PC-3 (cell line): ENCODE results near the gene BLACAT1. TPM values are rescaled to one million over a fixed set of nuclear protein-coding genes. Genes with fewer than 3 reads are reported as not detected.
"Not testable (repeated sequence)": the region's sequence is repeated elsewhere in the genome, so short reads cannot be mapped to it uniquely, and the experiment has no call there.

ENCODE experiments used
- ATAC-seq: fragments of 200-7000 bp; cut with Tn5 transposase; 2 replicates; pipeline ENCODE4 v1.9.1; 2020; ENCODE audit warnings: mild to moderate bottlenecking, moderate library complexity
- BruUV-seq: library from RNA; stranded (reverse); fragments of 400-500 nt; replicated peaks from 2 replicates; lab custom pipeline; 2021; lab: Mats Ljungman, UMichigan
- CTCF ChIA-PET: fragments of 300-600 bp; sonication (Branson Sonifier 250); formaldehyde crosslinking; loops from one replicate; lab custom pipeline; 2022; ENCODE audit warnings: antibody characterized with exemption; lab: Charles Lee
- POLR2A ChIA-PET: fragments of 300-600 bp; sonication (Branson Sonifier 250); formaldehyde crosslinking; loops from one replicate; lab custom pipeline; 2022; ENCODE audit warnings: antibody characterized with exemption; ENCODE audit not compliant: unreplicated experiment; lab: Charles Lee
- DNase-seq: peaks from one replicate; pipeline ENCODE4 v3.0.0-alpha.2; 2015
- H2AFZ ChIP-seq: fragments of 300-600 bp; sonication (generic); 2 replicates; pipeline ENCODE4 v1.6.0; 2016; ENCODE audit warnings: antibody characterized with exemption, low read length
- H3F3A ChIP-seq: fragments of 300-600 bp; sonication (generic); one replicate; pipeline ENCODE4 v1.6.0; 2017; ENCODE audit warnings: antibody characterized with exemption, low read length, control low read depth, mild to moderate bottlenecking; ENCODE audit not compliant: unreplicated experiment
- H3K27ac ChIP-seq: fragments of 300-600 bp; sonication (generic); 2 replicates; pipeline ENCODE4 v1.5.1; 2016; ENCODE audit warnings: mild to moderate bottlenecking, low read length
- H3K27me3 ChIP-seq: fragments of 300-600 bp; sonication (generic); 2 replicates; pipeline ENCODE4 v1.6.1; 2016; ENCODE audit warnings: low read length, mixed read lengths
- H3K36me3 ChIP-seq: fragments of 300-600 bp; sonication (generic); 2 replicates; pipeline ENCODE4 v1.6.1; 2016; ENCODE audit warnings: low read depth, mixed run types, low read length, mixed read lengths
- H3K4me1 ChIP-seq: fragments of 300-600 bp; sonication (generic); 2 replicates; pipeline ENCODE4 v1.5.1; 2016; ENCODE audit warnings: low read length; ENCODE audit not compliant: insufficient read depth
- H3K4me2 ChIP-seq: fragments of 300-600 bp; sonication (generic); 2 replicates; pipeline ENCODE4 v1.6.0; 2016; ENCODE audit warnings: low read length
- H3K4me3 ChIP-seq: fragments of 300-600 bp; sonication (generic); 2 replicates; pipeline ENCODE4 v1.5.1; 2016; ENCODE audit warnings: mild to moderate bottlenecking, low read length, mixed read lengths
- H3K79me2 ChIP-seq: fragments of 300-600 bp; sonication (generic); 2 replicates; pipeline ENCODE4 v1.6.1; 2017; ENCODE audit warnings: low read length, mixed read lengths
- H3K9ac ChIP-seq: fragments of 300-600 bp; sonication (generic); 2 replicates; pipeline ENCODE4 v1.6.0; 2016; ENCODE audit warnings: mild to moderate bottlenecking, low read length
- H3K9me2 ChIP-seq: fragments of 300-600 bp; sonication (generic); replicated peaks from 2 replicates; pipeline ENCODE4 v1.6.1; 2016; ENCODE audit warnings: mixed run types, low read length, mixed read lengths
- H3K9me3 ChIP-seq: fragments of 300-600 bp; sonication (generic); 2 replicates; pipeline ENCODE4 v1.6.1; 2016; ENCODE audit warnings: low read length, mixed read lengths
- H4K20me1 ChIP-seq: fragments of 300-600 bp; sonication (generic); 2 replicates; pipeline ENCODE4 v1.6.1; 2016; ENCODE audit warnings: low read length, mixed read lengths
- CTCF ChIP-seq: fragments of 300-600 bp; sonication (generic); conservative IDR thresholded peaks from 2 replicates; pipeline ENCODE4 v1.5.1; 2017; ENCODE audit warnings: antibody characterized with exemption, low read depth, mild to moderate bottlenecking, low read length
- EZH2 ChIP-seq: fragments of 300-600 bp; sonication (generic); IDR thresholded peaks from one replicate; pipeline ENCODE4 v1.6.1; 2017; ENCODE audit warnings: antibody characterized with exemption, mild to moderate bottlenecking, low read length; ENCODE audit not compliant: unreplicated experiment
- EZH2phosphoT487 ChIP-seq: fragments of 300-600 bp; sonication (generic); IDR thresholded peaks from 2 replicates; pipeline ENCODE4 v1.6.1; 2018; ENCODE audit warnings: mild to moderate bottlenecking, antibody characterized with exemption, low read length, borderline replicate concordance
- intact Hi-C: fragments of 100-400 bp; cut with micrococcal nuclease; formaldehyde crosslinking; loops from 2 replicates; pipeline ENCODE4 v1.9.0; 2023
- microRNA-seq: library from miRNA; unstranded; fragments of <30 nt; microRNA quantifications from one replicate; pipeline ENCODE4 v1.1.0, GENCODE V29; 2020; ENCODE audit not compliant: unreplicated experiment
- total RNA-seq: library from RNA; depleted of rRNA; stranded (reverse); fragments of >200 nt; gene quantifications from 2 replicates; pipeline ENCODE4 v1.2.3, GENCODE V29; 2014; rRNA removed

BLACAT1 gene
- total RNA-seq, 1 experiment from 2014 or later: 1.5 TPM

- intact Hi-C loops: no loop called here
- H3K27me3 ChIP-seq: peaks cover 31% of the 10 kb centered on the region
- BruUV-seq: no TSS peak
Observed at GRCh38 chr1:205410581-205411298, 45.1 kb downstream of the BLACAT1 start.

GRCh38 chr1:205407970-205408369 lies 47.9 kb downstream of the BLACAT1 start:
- H3K36me3 ChIP-seq: no peaks in the 10 kb centered on the region
- no peak for DNase-seq
- ChIA-PET POLR2A (no interaction called here), CTCF (no interaction called here)
- H3K9me3 ChIP-seq: no peaks in the 10 kb centered on the region
- no peak overlapping the region for H3K27ac ChIP-seq
- no TSS peak for BruUV-seq
- H3F3A ChIP-seq: no peaks in the 10 kb centered on the region
- H4K20me1 ChIP-seq: no peaks in the 10 kb centered on the region
- no peaks in the 10 kb centered on the region for H3K9me2 ChIP-seq
- intact Hi-C loops: no loop called here
- H3K27me3 ChIP-seq: peaks cover 31% of the 10 kb centered on the region
- no peak overlapping the region for H2AFZ ChIP-seq
- TF ChIP-seq EZH2phosphoT487 (no peak), EZH2 (no peak), CTCF (no peak)
- H3K9ac ChIP-seq: no peak overlapping the region
- no peaks in the 10 kb centered on the region for H3K4me1 ChIP-seq
- H3K79me2 ChIP-seq: no peaks in the 10 kb centered on the region
- no peak for ATAC-seq
- no peak overlapping the region for H3K4me2 ChIP-seq
- no peak overlapping the region for H3K4me3 ChIP-seq

More at GRCh38 chr1:205410581-205411298, 45.1 kb downstream of the BLACAT1 start:
- no peaks in the 10 kb centered on the region for H4K20me1 ChIP-seq
- H2AFZ ChIP-seq: no peak overlapping the region
- no peak overlapping the region for H3K9ac ChIP-seq
- POLR2A ChIA-PET: no interaction called here
- H3K9me2 ChIP-seq: no peaks in the 10 kb centered on the region
- no peaks in the 10 kb centered on the region for H3K9me3 ChIP-seq
- no peaks in the 10 kb centered on the region for H3F3A ChIP-seq
- no peak for TF ChIP-seq EZH2
- TF ChIP-seq EZH2phosphoT487: no peak
- no peak for TF ChIP-seq CTCF
- DNase-seq (no peak), ATAC-seq (no peak)
- no peaks in the 10 kb centered on the region for H3K36me3 ChIP-seq
- H3K4me3 ChIP-seq: no peak overlapping the region
- H3K4me1 ChIP-seq: no peaks in the 10 kb centered on the region
- H3K4me2 ChIP-seq: no peak overlapping the region
- H3K27ac ChIP-seq: no peak overlapping the region
- H3K79me2 ChIP-seq: no peaks in the 10 kb centered on the region
- CTCF ChIA-PET: no interaction called here

GRCh38 chr1:205406252-205406651 lies 49.6 kb downstream of the BLACAT1 start:
- CTCF ChIA-PET, BruUV-seq, H3K9me3 ChIP-seq, H3K9me2 ChIP-seq, intact Hi-C loops, H4K20me1 ChIP-seq, H2AFZ ChIP-seq, POLR2A ChIA-PET, H3K36me3 ChIP-seq, ATAC-seq, H3K4me2 ChIP-seq, H3K27ac ChIP-seq, DNase-seq, H3K9ac ChIP-seq, H3K4me3 ChIP-seq, H3K4me1 ChIP-seq, H3K79me2 ChIP-seq, H3F3A ChIP-seq: not testable (repeated sequence)
- H3K27me3 ChIP-seq: peaks cover 17% of the 10 kb centered on the region

Small RNA genes within 50 kb of the gene (microRNA-seq; reads per million reads assigned to microRNA genes)
- 170 reads per million, percentile 68 among the genes with 10 or more reads in this experiment for gene MIR135B

Other genes with a start within 250 kb of the BLACAT1 start
- gene DSTYK, start 244.3 kb downstream of the BLACAT1 start, total RNA-seq: 8.4 and 9.3 TPM in 2 replicates
- gene TMCC2, start 228.1 kb downstream of the BLACAT1 start, total RNA-seq: 8.7 and 11.3 TPM in 2 replicates
- gene NUAK2, start 134.3 kb downstream of the BLACAT1 start, total RNA-seq: 3.8 and 4.8 TPM in 2 replicates
- not detected in 2 replicates for gene KLHDC8A, start 99.1 kb downstream of the BLACAT1 start, total RNA-seq
- 4.0 TPM in 1 of 2 replicates, not detected in the other for gene LEMD1, start 34.0 kb downstream of the BLACAT1 start, total RNA-seq
- 13.2 and 16.4 TPM in 2 replicates for gene CDK18, start 48.6 kb upstream of the BLACAT1 start, total RNA-seq
- gene ELK4, start 176.0 kb upstream of the BLACAT1 start, total RNA-seq: 16.3 and 16.4 TPM in 2 replicates
- gene SLC45A3, start 224.5 kb upstream of the BLACAT1 start, total RNA-seq: 33.2 and 37.6 TPM in 2 replicates